ENCODE results near the gene TECR.
"Not testable (repeated sequence)": the region's sequence is repeated elsewhere in the genome, so short reads cannot be mapped to it uniquely, and the experiment has no call there.

Gene TECR

GRCh38 chr19:14528419-14529253, 758 bp upstream of the TECR start:
- no peak for DNase-seq (ENCODE audit: extremely low read depth, low read depth)
- no peak for TF ChIP-seq CTCF (IDR thresholded peaks at IDR 0.05; ENCODE audit: low read depth, low read length)

DNA sequence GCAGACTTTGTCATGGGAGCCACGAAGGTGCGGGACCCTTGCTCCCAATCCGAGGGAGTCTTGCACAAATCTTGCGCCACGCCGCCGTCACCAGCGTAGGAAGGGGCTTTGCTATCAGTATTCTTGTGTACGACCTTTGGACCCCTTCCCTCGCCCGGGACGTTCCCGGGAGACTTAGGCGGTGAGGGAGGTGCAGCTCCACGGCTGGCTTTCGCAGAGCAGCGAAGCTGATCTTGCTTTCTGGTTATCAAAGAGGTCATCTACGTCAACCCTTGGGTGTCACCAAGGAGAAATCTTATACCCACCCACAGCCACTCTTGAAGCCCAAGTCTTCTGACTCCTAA, 583 bp downstream of the TECR start:
- no peak for DNase-seq (ENCODE audit: extremely low read depth, low read depth)
- TF ChIP-seq CTCF (IDR thresholded peaks at IDR 0.05; ENCODE audit: low read depth, low read length): no peak

DNA sequence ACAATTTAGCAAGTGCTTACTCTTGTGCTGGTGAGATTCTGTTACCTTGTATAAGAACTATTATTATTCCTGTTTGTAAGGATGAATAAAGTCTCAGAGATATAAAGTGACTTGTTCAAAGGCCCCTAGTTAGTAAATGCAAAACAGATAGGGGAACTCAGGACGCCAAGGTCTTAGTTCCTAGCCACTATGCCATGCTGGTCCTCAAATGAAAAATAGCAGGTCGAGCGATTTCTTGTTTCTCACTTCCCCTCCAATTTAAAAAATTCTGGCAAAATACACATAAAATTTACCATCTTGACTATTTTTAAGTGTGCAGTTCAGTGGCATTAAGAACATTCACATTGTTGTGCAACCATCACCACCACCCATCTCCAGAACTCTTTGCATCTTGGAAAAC, 1.1 kb downstream of the TECR start:
- no peak for DNase-seq (ENCODE audit: extremely low read depth, low read depth)
- TF ChIP-seq CTCF (IDR thresholded peaks at IDR 0.05; ENCODE audit: low read depth, low read length): no peak

DNA sequence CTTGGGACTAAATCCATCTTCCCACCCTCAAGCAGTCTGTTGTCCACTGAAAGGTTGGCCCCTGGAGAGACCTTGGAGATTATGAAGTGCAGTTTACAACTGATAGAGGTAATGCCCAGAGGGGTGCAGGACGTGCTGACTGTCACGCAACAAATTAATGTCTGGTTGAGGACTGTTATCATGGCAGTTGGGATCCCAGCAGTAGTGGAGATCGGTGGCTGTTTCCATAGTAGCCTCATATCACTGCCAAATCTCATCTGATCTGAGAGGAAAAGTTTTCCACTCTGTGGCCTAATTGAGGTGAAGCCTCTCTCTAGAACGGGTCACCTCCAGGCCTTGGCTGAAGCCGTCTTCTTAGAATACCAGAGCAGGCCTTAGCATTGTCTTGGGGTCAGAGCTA, 4.1 kb downstream of the TECR start:
- TF ChIP-seq CTCF (IDR thresholded peaks at IDR 0.05; ENCODE audit: low read depth, low read length): no peak

DNA sequence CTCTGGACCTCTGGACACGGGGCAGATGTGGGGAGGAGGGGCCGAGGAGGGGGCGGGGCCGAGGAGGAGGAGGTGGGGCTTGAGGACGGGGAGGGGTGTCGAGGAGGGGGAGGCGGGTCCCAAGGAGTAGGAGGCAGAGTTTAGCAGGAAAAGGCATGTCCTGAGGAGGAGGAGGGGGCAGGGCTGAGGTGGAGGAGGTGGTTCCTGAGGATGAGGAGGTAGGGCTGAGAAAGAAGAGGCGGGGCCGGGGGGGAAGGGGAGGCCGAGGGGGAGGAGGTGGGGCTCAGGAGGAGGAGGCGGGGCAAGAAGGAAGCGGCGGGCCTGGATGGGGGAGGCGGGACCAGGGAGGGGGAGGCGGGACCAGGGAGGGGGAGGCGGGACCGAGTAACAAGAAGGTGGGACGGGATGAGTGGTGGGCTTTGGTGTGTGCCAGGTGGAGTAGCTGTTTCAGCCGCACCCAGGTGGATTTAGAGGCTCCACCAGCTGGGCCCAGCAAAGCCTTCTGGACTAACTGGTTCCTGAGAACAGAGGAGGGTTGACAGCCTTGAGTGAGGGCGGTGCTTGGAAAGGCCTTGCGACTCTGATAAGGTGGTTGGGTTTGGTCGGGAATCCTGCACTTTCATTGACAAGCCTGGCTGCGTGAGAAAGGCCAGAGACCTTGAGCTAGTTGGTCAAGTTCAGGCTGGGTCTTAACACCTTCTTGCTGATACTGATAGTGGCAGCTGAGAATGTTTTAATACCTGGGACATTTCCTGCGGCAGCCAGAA, 7.7 kb downstream of the TECR start:
- no peak for DNase-seq (ENCODE audit: extremely low read depth, low read depth)
- no peak for TF ChIP-seq CTCF (IDR thresholded peaks at IDR 0.05; ENCODE audit: low read depth, low read length)

More for the DNA sequence above, 4.1 kb downstream of the TECR start:
- DNase-seq (ENCODE audit: extremely low read depth, low read depth): no peak

- TF ChIP-seq CTCF (IDR thresholded peaks at IDR 0.05; ENCODE audit: low read depth, low read length): no peak
- DNase-seq (ENCODE audit: extremely low read depth, low read depth): no peak
These were observed 11.5 kb downstream of the TECR start for GRCh38 chr19:14540741-14541525.

DNA sequence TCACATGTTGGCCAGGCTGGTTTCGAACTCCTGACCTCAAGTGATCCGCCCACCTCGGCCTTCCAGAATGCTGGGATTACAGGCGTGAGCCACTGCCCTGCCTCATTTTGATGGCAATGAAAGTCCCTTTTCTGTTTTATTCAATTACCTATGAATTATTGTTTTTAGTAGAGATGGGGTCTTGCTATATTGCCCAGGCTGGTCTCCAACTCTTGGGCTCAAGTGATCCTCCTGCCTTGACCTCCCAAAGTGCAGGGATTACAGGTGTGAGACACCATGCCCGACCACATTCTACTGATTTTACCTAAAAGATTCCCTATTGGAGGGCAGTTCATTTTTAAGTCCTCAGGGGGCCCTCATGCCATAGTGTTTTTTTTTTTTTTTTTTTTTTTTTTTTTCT, 12.6 kb downstream of the TECR start:
- not testable (repeated sequence) for DNase-seq (ENCODE audit: extremely low read depth, low read depth)

All from AG09319 (cell line).